Keratinocyte (primary cell): ENCODE results near the gene GRHPR. TPM values are rescaled to one million over a fixed set of nuclear protein-coding genes. Genes with fewer than 3 reads are reported as not detected.

Experiments used
- DNase-seq: peaks from one replicate; pipeline ENCODE4 v3.0.0-alpha.2; 2011; ENCODE audit warnings: low read depth, missing footprints, low spot score
- FAIRE-seq: peaks from 2 replicates; lab custom pipeline; 2011; peaks lifted over from hg19 to GRCh38; lab: Jason Lieb, UNC
- H2AFZ ChIP-seq: 2 replicates; pipeline ENCODE4 v1.6.0; 2012; ENCODE audit warnings: low read length, control low read depth, inconsistent platforms; ENCODE audit not compliant: control insufficient read depth
- H3K27ac ChIP-seq: 2 replicates; pipeline ENCODE4 v1.5.1; 2011; ENCODE audit warnings: low read length; ENCODE audit not compliant: control insufficient read depth, insufficient read depth
- H3K27me3 ChIP-seq: 3 replicates; pipeline ENCODE4 v1.6.0; 2011; ENCODE audit warnings: low read length; ENCODE audit not compliant: control insufficient read depth, insufficient read depth; ENCODE audit errors: extremely low read depth
- H3K36me3 ChIP-seq, 2 experiments: 2 replicates in 1 of 2; 3 replicates in 1 of 2; pipeline ENCODE4 v1.5.1; 2011; ENCODE audit warnings: low read length in 2 of 2, mild to moderate bottlenecking in 1 of 2; ENCODE audit not compliant: control insufficient read depth in 2 of 2, insufficient read depth in 2 of 2; ENCODE audit errors: extremely low read depth in 1 of 2
- H3K4me1 ChIP-seq: 3 replicates; pipeline ENCODE4 v1.5.1; 2011; ENCODE audit warnings: low read length; ENCODE audit not compliant: control insufficient read depth, insufficient read depth; ENCODE audit errors: extremely low read depth
- H3K4me2 ChIP-seq: 3 replicates; pipeline ENCODE4 v1.6.0; 2011; ENCODE audit warnings: low read depth, low read length; ENCODE audit not compliant: control insufficient read depth, insufficient read depth; ENCODE audit errors: extremely low read depth
- H3K4me3 ChIP-seq, 3 experiments: fragments of 200-600 bp in 1 of 3; sonication (generic) in 1 of 3; 2 replicates in 2 of 3; 3 replicates in 1 of 3; pipeline ENCODE4 v1.5.1; 2011 to 2016; ENCODE audit warnings: low read length in 3 of 3, mild to moderate bottlenecking in 3 of 3, control low read depth in 2 of 3, inconsistent platforms in 1 of 3, low read depth in 1 of 3, mixed read lengths in 1 of 3, mixed run types in 1 of 3, moderate library complexity in 1 of 3; ENCODE audit not compliant: control insufficient read depth in 2 of 3, insufficient read depth in 2 of 3; ENCODE audit errors: extremely low read depth in 1 of 3
- H3K79me2 ChIP-seq: 2 replicates; pipeline ENCODE4 v1.6.0; 2012; ENCODE audit warnings: low read length; ENCODE audit not compliant: control insufficient read depth, insufficient read depth
- H3K9ac ChIP-seq: 3 replicates; pipeline ENCODE4 v1.6.0; 2011; ENCODE audit warnings: low read length; ENCODE audit not compliant: control insufficient read depth, insufficient read depth; ENCODE audit errors: extremely low read depth
- H3K9me1 ChIP-seq: 3 replicates; pipeline ENCODE4 v1.6.0; 2011; ENCODE audit warnings: low read length; ENCODE audit not compliant: control insufficient read depth, insufficient read depth; ENCODE audit errors: extremely low read depth
- H3K9me3 ChIP-seq: 2 replicates; pipeline ENCODE4 v1.5.1; 2012; ENCODE audit warnings: low read depth, low read length; ENCODE audit not compliant: control insufficient read depth
- H4K20me1 ChIP-seq: 3 replicates; pipeline ENCODE4 v1.6.0; 2011; ENCODE audit warnings: low read length; ENCODE audit not compliant: control insufficient read depth, insufficient read depth; ENCODE audit errors: extremely low read depth
- CTCF ChIP-seq, 3 experiments: IDR thresholded peaks in 1 of 3; conservative IDR thresholded peaks in 1 of 3; optimal IDR thresholded peaks in 1 of 3; 2 replicates in 2 of 3; 3 replicates in 1 of 3; pipeline versions ENCODE3 to v1.5.1; 2011; ENCODE audit warnings: low read length in 3 of 3, mild to moderate bottlenecking in 3 of 3, moderate library complexity in 2 of 3, control low read depth in 1 of 3, inconsistent platforms in 1 of 3; ENCODE audit not compliant: insufficient read depth in 2 of 3; ENCODE audit errors: extremely low read depth in 1 of 3
- EZH2 ChIP-seq: IDR thresholded peaks from one replicate; pipeline ENCODE4 v1.6.1; 2012; ENCODE audit warnings: inconsistent platforms, mild to moderate bottlenecking, low read length, moderate library complexity
- dilution Hi-C: fragments of 300-500 bp; cut with MboI; formaldehyde crosslinking; loops from one replicate; pipeline ENCODE4 v1.7.0; 2020; ENCODE audit warnings: low sequenced_read_pairs; ENCODE audit not compliant: extremely low pct_ligation_motif_present
- polyA plus RNA-seq, 5 experiments: library from polyadenylated mRNA; depleted of rRNA in 3 of 5; stranded (reverse) in 3 of 5; stranded (forward) in 1 of 5; unstranded in 1 of 5; fragments of >200 nt; gene quantifications; 1 replicate in 1 of 5; 2 replicates in 3 of 5; 3 replicates in 1 of 5; pipeline versions ENCODE4 v1.2.1 to v1.2.3, GENCODE V29; 2011 to 2012; ENCODE audit warnings: missing spikeins in 2 of 5, low read depth in 1 of 5, low replicate concordance in 1 of 5

The GRHPR gene
- polyA plus RNA-seq, 1 donor (not counting 4 experiments of a cell fraction or from before 2014, with no cell fraction given), result 116 TPM

DNA sequence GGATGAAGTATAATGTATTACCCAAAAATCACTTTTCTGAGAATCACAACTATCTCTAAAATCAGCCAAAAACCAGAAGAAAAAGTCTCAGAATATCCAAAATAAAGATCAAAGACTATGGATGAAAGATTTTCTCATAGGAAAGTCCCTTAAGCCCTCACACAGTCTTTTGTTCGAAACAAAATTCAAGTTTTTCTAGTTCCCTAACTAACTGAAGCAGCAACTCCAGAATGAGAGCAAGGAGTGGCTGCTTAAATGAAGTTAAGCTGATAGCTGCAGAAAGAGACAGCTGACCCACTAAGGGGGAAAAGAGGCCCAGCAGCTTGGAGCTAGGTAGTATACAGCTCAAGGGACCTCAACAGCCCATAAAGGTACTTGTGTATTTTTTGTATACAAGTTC is 34.3 kb downstream of the GRHPR start:
- H3K4me3 ChIP-seq, result no peak overlapping the region
- no peak overlapping the region for H3K4me2 ChIP-seq
- peaks cover 0 to 10% of the 10 kb centered on the region in 2 experiments for H3K36me3 ChIP-seq
- no peak overlapping the region for H3K27ac ChIP-seq
- peaks cover 17% of the 10 kb centered on the region for H4K20me1 ChIP-seq
- FAIRE-seq (no peak), DNase-seq (no peak)
- dilution Hi-C loops, result no loop called here
- TF ChIP-seq EZH2 (no peak), CTCF (optimal IDR thresholded peaks at IDR 0.05 in 1 of 3, IDR thresholded peaks at IDR 0.05 in 1 of 3, conservative IDR thresholded peaks at IDR 0.05 in 1 of 3; ENCODE audit: extremely low read depth in 1 of 3, insufficient read depth in 2 of 3, low read length in 3 of 3) (no peak)
- no peak overlapping the region for H3K9ac ChIP-seq
- H2AFZ ChIP-seq, result no peak overlapping the region
- H3K27me3 ChIP-seq, result no peaks in the 10 kb centered on the region
- peaks cover 86% of the 10 kb centered on the region for H3K79me2 ChIP-seq
- no peaks in the 10 kb centered on the region for H3K9me3 ChIP-seq
- H3K9me1 ChIP-seq, result peaks cover 4% of the 10 kb centered on the region
- peaks cover 26% of the 10 kb centered on the region for H3K4me1 ChIP-seq

- no peak for FAIRE-seq
- H3K4me1 ChIP-seq, result peaks cover 22% of the 10 kb centered on the region
- dilution Hi-C loops, result no loop called here
These were observed 41.5 kb downstream of the GRHPR start for GRCh38 chr9:37464006-37464405.

More at GRCh38 chr9:37464006-37464405, 41.5 kb downstream of the GRHPR start:
- Histone ChIP-seq H3K9me3 (no peaks in the 10 kb centered on the region), H3K4me3 (peak overlapping the region; percentile 66 to 85 (median 82)), H3K9me1 (no peaks in the 10 kb centered on the region), H2AFZ (no peak overlapping the region), H3K79me2 (peaks cover 49% of the 10 kb centered on the region), H3K36me3 (no peaks in the 10 kb centered on the region), H3K27me3 (no peaks in the 10 kb centered on the region), H3K27ac (peak overlapping the region; percentile 95), H4K20me1 (no peaks in the 10 kb centered on the region), H3K4me2 (peak overlapping the region; percentile 96), H3K9ac (peak overlapping the region; percentile 93)
- DNase-seq, result no peak
- TF ChIP-seq CTCF (optimal IDR thresholded peaks at IDR 0.05 in 1 of 3, IDR thresholded peaks at IDR 0.05 in 1 of 3, conservative IDR thresholded peaks at IDR 0.05 in 1 of 3; ENCODE audit: extremely low read depth in 1 of 3, insufficient read depth in 2 of 3, low read length in 3 of 3) (no peak), EZH2 (no peak)
